Measurements from ENCODE around the gene PRKCD.

Gene PRKCD

GRCh38 chr3:53211706-53212702 is 51.0 kb downstream of the PRKCD start:
- no peak overlapping the region for H3K4me3 Mint-ChIP-seq
- H3K9me3 Mint-ChIP-seq = peaks cover 9% of the 10 kb centered on the region
- no peak for DNase-seq (ENCODE audit: low spot score)
- H3K27me3 Mint-ChIP-seq (ENCODE audit: low read depth) = peaks cover 3% of the 10 kb centered on the region
- H3K27ac Mint-ChIP-seq = no peak overlapping the region
- no peaks in the 10 kb centered on the region for H3K36me3 Mint-ChIP-seq (ENCODE audit: low read depth)
- peaks cover 2% of the 10 kb centered on the region for H3K4me1 Mint-ChIP-seq (ENCODE audit: low read depth)

- H3K27me3 Mint-ChIP-seq (ENCODE audit: low read depth) = peaks cover 3% of the 10 kb centered on the region
- H3K4me1 Mint-ChIP-seq (ENCODE audit: low read depth) = peaks cover 2% of the 10 kb centered on the region
- H3K27ac Mint-ChIP-seq = no peak overlapping the region
- H3K9me3 Mint-ChIP-seq = peaks cover 4% of the 10 kb centered on the region
- no peak overlapping the region for H3K4me3 Mint-ChIP-seq
- DNase-seq (ENCODE audit: low spot score) = no peak
- no peaks in the 10 kb centered on the region for H3K36me3 Mint-ChIP-seq (ENCODE audit: low read depth)
Observed at GRCh38 chr3:53213276-53213675, 52.3 kb downstream of the PRKCD start.

GRCh38 chr3:53215816-53216215 is 54.8 kb downstream of the PRKCD start:
- no peaks in the 10 kb centered on the region for H3K36me3 Mint-ChIP-seq (ENCODE audit: low read depth)
- peaks cover 3% of the 10 kb centered on the region for H3K27me3 Mint-ChIP-seq (ENCODE audit: low read depth)
- DNase-seq (ENCODE audit: low spot score) = no peak
- H3K4me1 Mint-ChIP-seq (ENCODE audit: low read depth) = peaks cover 6% of the 10 kb centered on the region
- no peaks in the 10 kb centered on the region for H3K9me3 Mint-ChIP-seq
- no peak overlapping the region for H3K27ac Mint-ChIP-seq
- H3K4me3 Mint-ChIP-seq = no peak overlapping the region

- peaks cover 6% of the 10 kb centered on the region for H3K4me1 Mint-ChIP-seq (ENCODE audit: low read depth)
- DNase-seq (ENCODE audit: low spot score) = no peak
- H3K27me3 Mint-ChIP-seq (ENCODE audit: low read depth) = peaks cover 3% of the 10 kb centered on the region
- no peak overlapping the region for H3K4me3 Mint-ChIP-seq
- no peaks in the 10 kb centered on the region for H3K9me3 Mint-ChIP-seq
- no peak overlapping the region for H3K27ac Mint-ChIP-seq
- H3K36me3 Mint-ChIP-seq (ENCODE audit: low read depth) = no peaks in the 10 kb centered on the region
Observed at GRCh38 chr3:53216723-53217122, 55.7 kb downstream of the PRKCD start.

- Mint-ChIP-seq H3K4me3 (no peak overlapping the region), H3K9me3 (no peaks in the 10 kb centered on the region), H3K4me1 (ENCODE audit: low read depth) (peaks cover 4% of the 10 kb centered on the region), H3K27ac (no peak overlapping the region), H3K36me3 (ENCODE audit: low read depth) (no peaks in the 10 kb centered on the region), H3K27me3 (ENCODE audit: low read depth) (peaks cover 3% of the 10 kb centered on the region)
- DNase-seq (ENCODE audit: low spot score) = no peak
Observed at GRCh38 chr3:53217175-53217574, 56.2 kb downstream of the PRKCD start.

- no peak for DNase-seq (ENCODE audit: low spot score)
- Mint-ChIP-seq H3K4me1 (ENCODE audit: low read depth) (peaks cover 4% of the 10 kb centered on the region), H3K27ac (no peak overlapping the region), H3K4me3 (no peak overlapping the region), H3K36me3 (ENCODE audit: low read depth) (no peaks in the 10 kb centered on the region), H3K27me3 (ENCODE audit: low read depth) (peaks cover 3% of the 10 kb centered on the region), H3K9me3 (no peaks in the 10 kb centered on the region)
Observed at GRCh38 chr3:53218131-53218530, 57.1 kb downstream of the PRKCD start.

- no peak overlapping the region for H3K27ac Mint-ChIP-seq
- no peaks in the 10 kb centered on the region for H3K9me3 Mint-ChIP-seq
Observed at GRCh38 chr3:53219895-53220483, 59.0 kb downstream of the PRKCD start.

GRCh38 chr3:53221345-53221744 is 60.3 kb downstream of the PRKCD start:
- no peak for DNase-seq (ENCODE audit: low spot score)
- Mint-ChIP-seq H3K36me3 (ENCODE audit: low read depth) (peaks cover 14% of the 10 kb centered on the region), H3K27me3 (ENCODE audit: low read depth) (no peaks in the 10 kb centered on the region), H3K4me3 (no peak overlapping the region), H3K4me1 (ENCODE audit: low read depth) (peaks cover 4% of the 10 kb centered on the region), H3K9me3 (no peaks in the 10 kb centered on the region), H3K27ac (no peak overlapping the region)

More at GRCh38 chr3:53219895-53220483, 59.0 kb downstream of the PRKCD start:
- peak; percentile 74 for DNase-seq (ENCODE audit: low spot score)
- H3K36me3 Mint-ChIP-seq (ENCODE audit: low read depth) = peaks cover 10% of the 10 kb centered on the region
- H3K4me3 Mint-ChIP-seq = no peak overlapping the region
- peaks cover 4% of the 10 kb centered on the region for H3K4me1 Mint-ChIP-seq (ENCODE audit: low read depth)
- peaks cover 3% of the 10 kb centered on the region for H3K27me3 Mint-ChIP-seq (ENCODE audit: low read depth)

- DNase-seq (ENCODE audit: low spot score) = no peak
- H3K27me3 Mint-ChIP-seq (ENCODE audit: low read depth) = no peaks in the 10 kb centered on the region
- no peaks in the 10 kb centered on the region for H3K9me3 Mint-ChIP-seq
- no peak overlapping the region for H3K27ac Mint-ChIP-seq
- H3K36me3 Mint-ChIP-seq (ENCODE audit: low read depth) = peaks cover 14% of the 10 kb centered on the region
- peaks cover 4% of the 10 kb centered on the region for H3K4me1 Mint-ChIP-seq (ENCODE audit: low read depth)
- no peak overlapping the region for H3K4me3 Mint-ChIP-seq
Observed at GRCh38 chr3:53221827-53222182, 60.8 kb downstream of the PRKCD start.

GRCh38 chr3:53222183-53222901 is 61.3 kb downstream of the PRKCD start:
- no peaks in the 10 kb centered on the region for H3K27me3 Mint-ChIP-seq (ENCODE audit: low read depth)
- DNase-seq (ENCODE audit: low spot score) = no peak
- H3K27ac Mint-ChIP-seq = no peak overlapping the region
- H3K4me3 Mint-ChIP-seq = no peak overlapping the region
- peaks cover 16% of the 10 kb centered on the region for H3K36me3 Mint-ChIP-seq (ENCODE audit: low read depth)
- H3K9me3 Mint-ChIP-seq = no peaks in the 10 kb centered on the region
- H3K4me1 Mint-ChIP-seq (ENCODE audit: low read depth) = peaks cover 4% of the 10 kb centered on the region

- no peak overlapping the region for H3K27ac Mint-ChIP-seq
- H3K4me1 Mint-ChIP-seq (ENCODE audit: low read depth) = peaks cover 4% of the 10 kb centered on the region
- H3K4me3 Mint-ChIP-seq = no peak overlapping the region
- no peak for DNase-seq (ENCODE audit: low spot score)
- H3K9me3 Mint-ChIP-seq = no peaks in the 10 kb centered on the region
- H3K27me3 Mint-ChIP-seq (ENCODE audit: low read depth) = no peaks in the 10 kb centered on the region
- H3K36me3 Mint-ChIP-seq (ENCODE audit: low read depth) = peaks cover 20% of the 10 kb centered on the region
Observed at GRCh38 chr3:53223025-53223424, 62.0 kb downstream of the PRKCD start.

- Mint-ChIP-seq H3K4me1 (ENCODE audit: low read depth) (peaks cover 4% of the 10 kb centered on the region), H3K27me3 (ENCODE audit: low read depth) (no peaks in the 10 kb centered on the region), H3K4me3 (no peak overlapping the region), H3K27ac (no peak overlapping the region), H3K36me3 (ENCODE audit: low read depth) (peaks cover 24% of the 10 kb centered on the region), H3K9me3 (no peaks in the 10 kb centered on the region)
- no peak for DNase-seq (ENCODE audit: low spot score)
Observed at GRCh38 chr3:53223541-53223966, 62.5 kb downstream of the PRKCD start.

GRCh38 chr3:53224026-53224425 is 63.0 kb downstream of the PRKCD start:
- Mint-ChIP-seq H3K4me3 (no peak overlapping the region), H3K9me3 (no peaks in the 10 kb centered on the region), H3K27ac (no peak overlapping the region), H3K4me1 (ENCODE audit: low read depth) (peaks cover 4% of the 10 kb centered on the region), H3K27me3 (ENCODE audit: low read depth) (no peaks in the 10 kb centered on the region), H3K36me3 (ENCODE audit: low read depth) (peaks cover 28% of the 10 kb centered on the region)
- DNase-seq (ENCODE audit: low spot score) = no peak

- no peak for DNase-seq (ENCODE audit: low spot score)
- Mint-ChIP-seq H3K4me3 (no peak overlapping the region), H3K4me1 (ENCODE audit: low read depth) (peaks cover 4% of the 10 kb centered on the region), H3K27me3 (ENCODE audit: low read depth) (no peaks in the 10 kb centered on the region), H3K36me3 (ENCODE audit: low read depth) (peaks cover 32% of the 10 kb centered on the region), H3K9me3 (no peaks in the 10 kb centered on the region), H3K27ac (no peak overlapping the region)
Observed at GRCh38 chr3:53224536-53224935, 63.5 kb downstream of the PRKCD start.

Data from T-helper 2 cell treated with Interferon-gamma antibody and Interleukin-4, amounts not matched to agents 5 μg/mL and 100 μg/mL, for 36 hours (primary cell).